Activated CD8-positive, alpha-beta memory T cell treated with anti-CD3 and anti-CD28 coated beads, Interleukin-2, amount 50 U/mL, for 48 hours (primary cell): Measurements from ENCODE around the gene SV2B.
"Not testable (repeated sequence)": the region's sequence is repeated elsewhere in the genome, so short reads cannot be mapped to it uniquely, and the experiment has no call there.

Experiments used
- DNase-seq: peaks from one replicate; pipeline ENCODE4 v3.0.0-alpha.2; 2020

Gene SV2B

DNA sequence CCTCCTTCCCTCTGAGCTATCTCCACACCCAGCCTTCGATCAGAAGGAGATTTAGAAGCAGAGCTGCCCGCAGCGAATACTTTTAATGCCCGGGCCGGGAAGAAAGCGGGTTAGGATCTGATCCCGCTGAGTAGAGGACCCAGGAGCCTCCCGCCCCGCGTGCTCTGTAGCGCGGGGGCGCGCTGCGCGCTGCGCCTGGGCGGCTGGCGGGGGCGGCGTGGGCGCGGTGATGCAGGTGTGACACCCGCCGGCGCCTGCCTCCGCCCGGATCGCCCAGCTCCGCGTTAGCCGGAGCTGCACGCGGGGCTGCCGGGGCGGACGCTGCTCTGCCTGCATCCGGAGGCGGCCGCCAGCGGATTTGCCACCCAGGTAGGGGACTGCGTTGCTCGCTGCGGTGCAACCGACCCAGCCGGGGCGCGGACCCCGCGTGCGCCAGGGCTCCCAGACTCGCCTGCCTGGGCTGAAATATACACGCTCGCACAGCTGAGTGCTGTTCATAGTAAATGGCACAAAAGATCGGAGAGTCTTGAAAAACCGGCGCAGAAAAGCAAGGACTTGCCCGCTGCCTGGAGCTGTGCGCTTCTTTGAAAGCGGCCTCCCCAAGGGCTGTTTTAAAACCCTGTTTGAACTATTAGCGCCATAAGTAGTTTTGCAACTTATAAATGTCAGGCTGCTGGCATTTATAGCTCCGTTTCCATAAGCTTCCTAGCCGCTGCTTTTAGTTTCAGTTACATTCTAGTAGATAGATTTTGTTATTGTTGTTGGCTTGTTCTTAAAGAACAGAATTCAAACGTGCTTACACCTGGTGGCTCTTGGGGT, at the start of gene SV2B:
Gene SV2B, plus strand, starts transcription at position 263 of the 819 bp plus-strand sequence. CDS start 126,007 bp downstream, outside the sequence.
- DNase-seq = peak; percentile 74

- DNase-seq = no peak
Measured at GRCh38 chr15:91051248-91051647, 48.8 kb upstream of the SV2B start.

GRCh38 chr15:91054816-91055215, 45.2 kb upstream of the SV2B start:
- DNase-seq = no peak

- no peak for DNase-seq
Measured at GRCh38 chr15:91055548-91056331, 44.3 kb upstream of the SV2B start.

GRCh38 chr15:91061230-91061629, 38.8 kb upstream of the SV2B start:
- no peak for DNase-seq

GRCh38 chr15:91061997-91062396, 38.1 kb upstream of the SV2B start:
- no peak for DNase-seq

GRCh38 chr15:91065505-91065904, 34.6 kb upstream of the SV2B start:
- no peak for DNase-seq

DNA sequence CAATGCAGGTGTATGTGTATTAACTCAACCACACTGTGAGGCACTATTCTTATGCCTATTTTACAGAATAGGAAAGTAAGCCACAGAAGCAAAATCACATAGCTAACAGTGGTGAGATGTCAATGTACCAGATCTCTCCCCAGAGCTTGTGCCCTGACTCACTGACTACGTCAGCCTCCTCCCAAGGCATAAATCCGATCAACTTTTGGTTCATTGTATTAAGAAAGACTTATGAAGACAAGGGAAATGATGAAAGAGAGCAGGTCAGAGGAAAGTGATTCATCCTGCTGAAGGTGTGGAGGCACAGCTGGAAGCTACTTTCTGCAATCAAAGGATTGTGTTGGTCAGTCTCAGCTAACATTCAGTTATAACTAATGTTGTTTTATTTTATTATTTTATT, 33.0 kb upstream of the SV2B start:
- no peak for DNase-seq

- DNase-seq = no peak
Measured at GRCh38 chr15:91068436-91068835, 31.6 kb upstream of the SV2B start.

- no peak for DNase-seq
Measured at GRCh38 chr15:91068966-91069365, 31.1 kb upstream of the SV2B start.

DNA sequence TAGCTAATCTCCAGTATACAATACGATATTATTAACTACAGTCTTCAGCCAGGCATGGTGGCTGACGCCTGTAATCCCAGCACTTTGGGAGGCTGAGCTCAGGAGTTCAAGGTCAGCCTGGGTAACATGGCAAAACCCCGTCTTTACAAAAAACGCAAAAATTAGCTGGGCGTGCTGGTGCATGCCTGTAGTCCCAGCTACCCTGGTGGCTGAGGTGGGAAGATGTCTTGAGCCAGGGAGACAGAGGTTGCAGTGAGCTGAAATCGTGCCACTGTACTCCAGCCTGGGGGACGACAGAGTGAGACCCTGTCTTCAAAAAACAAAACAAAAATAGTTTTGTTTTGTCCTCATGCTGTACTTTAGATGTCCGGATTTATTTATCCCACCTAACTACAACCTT, 29.2 kb upstream of the SV2B start:
- no peak for DNase-seq

- no peak for DNase-seq
Measured at GRCh38 chr15:91072161-91072560, 27.9 kb upstream of the SV2B start.

DNA sequence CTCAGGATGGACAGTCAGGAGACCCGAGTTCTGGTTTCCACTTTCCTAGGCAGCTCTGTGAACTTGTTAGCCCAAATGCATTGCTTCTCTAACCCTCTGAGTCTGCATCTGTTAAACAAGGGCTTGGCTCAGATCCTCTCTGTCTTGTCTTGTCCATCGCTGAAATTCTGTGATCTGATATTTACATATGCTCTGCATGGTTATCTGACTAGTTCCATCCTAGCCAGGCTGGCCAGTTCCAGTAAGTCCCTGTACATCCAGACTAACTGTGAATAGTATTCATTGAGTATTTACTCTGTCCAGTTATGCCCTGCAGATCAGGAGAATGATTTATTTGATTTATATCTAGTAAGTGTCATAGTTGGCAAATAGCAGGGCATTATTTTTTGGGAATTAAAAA, 27.0 kb upstream of the SV2B start:
- DNase-seq = no peak

GRCh38 chr15:91073768-91074167, 26.3 kb upstream of the SV2B start:
- no peak for DNase-seq

DNA sequence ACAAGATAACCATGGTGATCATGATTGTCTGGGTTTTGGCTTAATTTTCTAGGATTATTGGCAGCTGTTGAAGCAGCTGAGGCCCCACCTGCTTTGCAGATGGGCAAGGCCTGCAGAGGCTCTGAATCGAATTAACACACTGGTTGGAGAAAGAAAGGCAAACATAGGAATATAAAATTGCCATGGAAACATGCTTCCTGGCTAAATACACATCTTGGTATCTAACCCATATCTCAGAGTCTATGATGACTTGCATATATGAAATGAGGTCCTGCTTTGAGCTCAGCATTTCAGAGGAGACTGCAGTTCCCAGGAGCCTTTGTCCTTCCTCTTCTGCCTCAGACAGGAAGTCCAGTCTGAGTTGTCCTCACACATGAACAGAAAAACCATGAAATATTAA, 24.3 kb upstream of the SV2B start:
- DNase-seq = no peak

- DNase-seq = no peak
Measured at GRCh38 chr15:91077029-91077428, 23.0 kb upstream of the SV2B start.

DNA sequence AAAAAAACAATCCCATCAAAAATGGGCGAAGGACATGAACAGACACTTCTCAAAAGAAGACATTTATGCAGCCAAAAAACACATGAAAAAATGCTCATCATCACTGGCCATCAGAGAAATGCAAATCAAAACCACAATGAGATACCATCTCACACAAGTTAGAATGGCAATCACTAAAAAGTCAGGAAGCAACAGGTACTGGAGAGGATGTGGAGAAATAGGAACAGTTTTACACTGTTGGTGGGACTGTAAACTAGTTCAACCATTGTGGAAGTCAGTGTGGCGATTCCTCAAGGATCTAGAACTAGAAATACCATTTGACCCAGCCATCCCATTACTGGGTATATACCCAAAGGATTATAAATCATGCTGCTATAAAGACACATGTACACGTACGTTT, 6.2 kb upstream of the SV2B start:
- not testable (repeated sequence) for DNase-seq

DNA sequence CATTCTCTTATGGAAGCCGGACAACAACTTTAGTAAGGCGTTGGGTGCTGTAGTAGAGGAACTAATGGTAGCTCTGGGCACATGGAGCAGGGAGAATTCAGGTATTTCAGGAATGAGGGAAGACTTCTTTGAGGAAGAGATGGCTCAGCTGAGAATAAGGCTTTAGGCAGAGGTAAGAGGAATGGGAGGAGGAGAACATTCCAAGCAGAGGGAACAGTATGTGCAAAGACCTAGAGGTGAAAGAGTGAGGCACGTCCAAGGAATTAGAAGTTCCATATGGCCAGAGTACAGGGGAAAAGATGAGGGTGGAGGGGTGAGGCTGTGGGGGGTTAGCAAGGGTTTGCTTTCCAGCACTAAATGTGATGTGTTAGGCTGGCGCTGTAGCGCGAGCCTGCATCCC, 1.6 kb upstream of the SV2B start:
- DNase-seq = no peak

DNA sequence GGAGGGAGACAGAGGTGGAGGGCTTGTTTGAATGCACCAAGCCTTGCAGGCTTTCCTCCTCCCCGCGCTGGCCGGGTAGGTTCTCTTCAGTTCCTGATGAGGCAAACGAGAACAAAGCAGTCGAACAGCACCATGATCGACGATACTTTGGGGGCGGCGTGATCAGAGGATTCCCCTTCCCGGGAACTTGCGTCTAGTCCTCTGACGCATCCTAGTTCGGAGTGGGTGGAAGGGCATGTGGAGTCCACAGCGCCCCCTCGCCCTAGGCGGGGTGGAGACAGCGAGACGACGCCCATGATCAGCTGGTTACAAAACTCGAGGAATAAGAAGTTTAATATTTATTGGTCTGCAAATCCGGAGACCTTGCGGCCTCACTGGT, 452 bp upstream of the SV2B start:
- DNase-seq = peak; percentile 71

GRCh38 chr15:91100814-91101607, 954 bp downstream of the SV2B start:
- DNase-seq = no peak

- no peak for DNase-seq
Measured at GRCh38 chr15:91101608-91101920, 1.5 kb downstream of the SV2B start.

DNA sequence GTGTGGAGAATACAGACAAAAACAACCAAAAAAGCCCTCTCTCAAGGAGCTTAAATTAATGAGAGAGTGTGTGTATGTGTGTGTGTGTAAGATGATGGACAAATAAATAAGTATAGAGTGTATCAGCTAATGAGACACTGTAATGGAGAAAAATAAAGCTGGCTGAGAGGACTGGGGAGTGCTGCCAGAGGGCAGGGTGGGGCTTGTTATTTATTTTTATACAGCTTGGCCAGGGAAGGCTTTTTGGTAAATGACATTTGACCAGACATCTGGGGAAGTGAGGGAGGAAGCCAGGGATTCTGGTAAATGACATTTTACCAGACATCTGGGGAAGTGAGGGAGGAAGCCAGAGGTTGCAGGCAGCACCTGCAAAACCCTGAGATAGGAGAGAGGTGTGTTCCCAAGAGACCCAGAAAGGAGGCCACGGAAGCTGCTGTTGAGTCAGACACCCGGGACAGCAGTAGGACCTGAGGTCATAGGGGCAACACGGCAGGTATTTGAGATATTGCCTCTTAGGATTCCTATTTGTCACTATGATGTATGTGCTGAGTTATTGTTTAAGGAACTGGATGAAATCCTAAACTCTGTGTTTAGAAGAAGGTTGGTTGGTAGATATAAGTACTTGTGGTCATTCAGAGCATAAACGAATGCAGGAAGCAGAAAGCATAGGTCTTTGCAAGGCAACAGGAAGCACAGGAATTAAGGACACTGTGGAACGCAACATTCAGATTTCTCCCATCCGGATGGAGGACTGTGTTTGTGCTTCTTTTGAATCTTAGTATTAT, 2.7 kb downstream of the SV2B start:
- DNase-seq = no peak

- no peak for DNase-seq
Measured at GRCh38 chr15:91104111-91104510, 4.1 kb downstream of the SV2B start.
